K562 (cell line): ENCODE measurements around the gene SUGP1.

Experiments used
- CBX3 ChIP-seq, 2 experiments: IDR thresholded peaks; 1 replicate in 1 of 2; 2 replicates in 1 of 2; pipeline ENCODE4 v1.6.1; 2012; ENCODE audit warnings: inconsistent platforms in 2 of 2, low read length in 2 of 2, borderline replicate concordance in 1 of 2, control low read depth in 1 of 2
- E2F4 ChIP-seq: sonication (generic); formaldehyde crosslinking; IDR thresholded peaks from 2 replicates; pipeline ENCODE4 v1.8.0; 2022; ENCODE audit warnings: mild to moderate bottlenecking, low read depth, missing genetic modification reagents
- EP300 ChIP-seq: IDR thresholded peaks from 2 replicates; pipeline ENCODE4 v1.6.1; 2012; ENCODE audit warnings: low read length, improper control_type of control experiment
- MXD1 ChIP-seq: fragments of 250-450 bp; sonication (Bioruptor Pico); IDR thresholded peaks from 2 replicates; pipeline ENCODE4 v1.8.0; 2021; ENCODE audit warnings: borderline replicate concordance, mild to moderate bottlenecking, moderate library complexity; ENCODE audit not compliant: poor library complexity, severe bottlenecking
- NBN ChIP-seq: fragments of 450-650 bp; IDR thresholded peaks from 2 replicates; pipeline ENCODE4 v1.6.1; 2016; ENCODE audit warnings: low read depth, mild to moderate bottlenecking
- SP1 ChIP-seq: sonication (generic); formaldehyde crosslinking; IDR thresholded peaks from 2 replicates; pipeline ENCODE4 v1.8.1; 2022; ENCODE audit warnings: mild to moderate bottlenecking, missing genetic modification reagents
- SREBF2 ChIP-seq: sonication (generic); formaldehyde crosslinking; IDR thresholded peaks from 2 replicates; pipeline ENCODE4 v1.4.0; 2020; ENCODE audit warnings: mild to moderate bottlenecking, missing genetic modification reagents
- TBP ChIP-seq: optimal IDR thresholded peaks from 2 replicates; pipeline ENCODE3; 2011; ENCODE audit warnings: low read depth, low read length, improper control_type of control experiment
- ZBTB8A ChIP-seq: fragments of 450-650 bp; IDR thresholded peaks from 2 replicates; pipeline ENCODE4 v1.6.1; 2018; ENCODE audit warnings: mild to moderate bottlenecking, moderate library complexity; ENCODE audit not compliant: partially characterized antibody
- ZNF449 ChIP-seq: fragments of 250-450 bp; sonication (Bioruptor Pico); IDR thresholded peaks from 2 replicates; pipeline ENCODE4 v1.8.0; 2022; ENCODE audit warnings: moderate library complexity, mild to moderate bottlenecking, inconsistent platforms

- no peak for TF ChIP-seq E2F4 (CRISPR knock-in tag)
- TF ChIP-seq EP300, result no peak
- no peak for TF ChIP-seq MXD1 (CRISPR knock-in tag)
- TF ChIP-seq CBX3 (IDR thresholded peaks at IDR 0.05; ENCODE audit: borderline replicate concordance in 1 of 2, low read length in 2 of 2), result no peak
- TF ChIP-seq TBP, result no peak
- no peak for TF ChIP-seq NBN
- TF ChIP-seq SREBF2, result no peak
- no peak for TF ChIP-seq ZBTB8A
- TF ChIP-seq ZNF449 (CRISPR knock-in tag), result no peak
- TF ChIP-seq SP1 (CRISPR knock-in tag), result no peak
Observed at GRCh38 chr19:19276851-19277250, 43.5 kb downstream of the SUGP1 start.
